Measurements from ENCODE around the gene RPL14. TPM values are rescaled to one million over a fixed set of nuclear protein-coding genes. Genes with fewer than 3 reads are reported as not detected.

Gene RPL14
- total RNA-seq, 1 experiment from 2014 or later: 348 TPM

Other genes starting within 250 kb of the RPL14 start
- 16.0 and 17.3 TPM in 2 replicates for gene EIF1B, start 147.6 kb upstream of the RPL14 start, total RNA-seq (2014; rRNA removed; shearing (Covaris generic))
- 0.30 TPM in 1 of 2 replicates, not detected in the other for gene ENTPD3, start 70.2 kb upstream of the RPL14 start, total RNA-seq (2014; rRNA removed; shearing (Covaris generic))
- 2.2 and 5.3 TPM in 2 replicates for gene ZNF619, start 19.8 kb downstream of the RPL14 start, total RNA-seq (2014; rRNA removed; shearing (Covaris generic))
- gene ZNF620, start 48.7 kb downstream of the RPL14 start, total RNA-seq (2014; rRNA removed; shearing (Covaris generic)): 5.6 and 8.8 TPM in 2 replicates
- 6.4 and 9.4 TPM in 2 replicates for gene ZNF621, start 67.6 kb downstream of the RPL14 start, total RNA-seq (2014; rRNA removed; shearing (Covaris generic))